Ovary (tissue), 3 donors: Measurements from ENCODE around the gene ARID1B.

Experiments used
- POLR2A ChIP-seq: fragments of 450-650 bp; IDR thresholded peaks from one replicate; pipeline ENCODE4 v1.6.1; 2017; ENCODE audit warnings: antibody characterized with exemption, mild to moderate bottlenecking, moderate library complexity
- TF ChIP-seq, protein P1 (sequence below), 3 donors: fragments of 450-650 bp in 2 of 3; fragments of 200-600 bp in 1 of 3; IDR thresholded peaks; one replicate each; pipeline versions ENCODE4 v1.5.1 to v1.8.0; 2016 to 2022; ENCODE audit warnings: antibody characterized with exemption in 3 of 3, mild to moderate bottlenecking in 1 of 3
- donor health status: DM: no; HTN: no; CAD: no.

DNA sequence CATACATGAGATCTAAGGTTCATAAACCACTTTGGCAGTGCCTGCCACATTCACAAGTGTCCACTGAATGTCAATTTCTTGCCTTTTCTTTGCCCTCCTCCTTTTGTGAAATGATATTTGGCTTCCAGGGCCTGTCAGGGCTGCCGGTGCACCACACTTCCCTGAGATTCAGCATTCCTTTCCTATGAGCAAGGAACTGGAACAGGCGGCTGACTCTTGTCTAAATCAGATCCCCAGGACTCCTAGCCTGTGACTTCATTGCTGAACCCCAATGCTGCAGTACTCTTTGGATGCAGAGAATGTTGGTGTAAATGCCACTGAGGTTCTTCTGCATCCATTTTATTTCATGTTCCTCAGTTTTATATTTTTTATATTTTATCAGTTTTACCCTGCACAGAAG lies 172.2 kb downstream of the ARID1B start:
- TF ChIP-seq, protein P1, sequence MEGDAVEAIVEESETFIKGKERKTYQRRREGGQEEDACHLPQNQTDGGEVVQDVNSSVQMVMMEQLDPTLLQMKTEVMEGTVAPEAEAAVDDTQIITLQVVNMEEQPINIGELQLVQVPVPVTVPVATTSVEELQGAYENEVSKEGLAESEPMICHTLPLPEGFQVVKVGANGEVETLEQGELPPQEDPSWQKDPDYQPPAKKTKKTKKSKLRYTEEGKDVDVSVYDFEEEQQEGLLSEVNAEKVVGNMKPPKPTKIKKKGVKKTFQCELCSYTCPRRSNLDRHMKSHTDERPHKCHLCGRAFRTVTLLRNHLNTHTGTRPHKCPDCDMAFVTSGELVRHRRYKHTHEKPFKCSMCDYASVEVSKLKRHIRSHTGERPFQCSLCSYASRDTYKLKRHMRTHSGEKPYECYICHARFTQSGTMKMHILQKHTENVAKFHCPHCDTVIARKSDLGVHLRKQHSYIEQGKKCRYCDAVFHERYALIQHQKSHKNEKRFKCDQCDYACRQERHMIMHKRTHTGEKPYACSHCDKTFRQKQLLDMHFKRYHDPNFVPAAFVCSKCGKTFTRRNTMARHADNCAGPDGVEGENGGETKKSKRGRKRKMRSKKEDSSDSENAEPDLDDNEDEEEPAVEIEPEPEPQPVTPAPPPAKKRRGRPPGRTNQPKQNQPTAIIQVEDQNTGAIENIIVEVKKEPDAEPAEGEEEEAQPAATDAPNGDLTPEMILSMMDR (IDR thresholded peaks at IDR 0.05): no peak
- no peak for TF ChIP-seq POLR2A
